A673 (cell line): ENCODE measurements around the gene MET.

Experiments used
- EZH2 ChIP-seq: fragments of 200-600 bp; sonication (generic); IDR thresholded peaks from 2 replicates; pipeline ENCODE4 v1.6.1; 2017; ENCODE audit warnings: borderline replicate concordance, low read depth, mild to moderate bottlenecking, mixed read lengths, antibody characterized with exemption, low read length; ENCODE audit not compliant: poor library complexity, severe bottlenecking
- TF ChIP-seq, protein P1 (sequence below): fragments of 300-800, 200-600 bp; sonication (generic); conservative IDR thresholded peaks from 2 replicates; pipeline ENCODE4 v1.5.1; 2017; ENCODE audit warnings: low read depth, mild to moderate bottlenecking, antibody characterized with exemption, low read length, moderate library complexity, mixed read lengths

DNA sequence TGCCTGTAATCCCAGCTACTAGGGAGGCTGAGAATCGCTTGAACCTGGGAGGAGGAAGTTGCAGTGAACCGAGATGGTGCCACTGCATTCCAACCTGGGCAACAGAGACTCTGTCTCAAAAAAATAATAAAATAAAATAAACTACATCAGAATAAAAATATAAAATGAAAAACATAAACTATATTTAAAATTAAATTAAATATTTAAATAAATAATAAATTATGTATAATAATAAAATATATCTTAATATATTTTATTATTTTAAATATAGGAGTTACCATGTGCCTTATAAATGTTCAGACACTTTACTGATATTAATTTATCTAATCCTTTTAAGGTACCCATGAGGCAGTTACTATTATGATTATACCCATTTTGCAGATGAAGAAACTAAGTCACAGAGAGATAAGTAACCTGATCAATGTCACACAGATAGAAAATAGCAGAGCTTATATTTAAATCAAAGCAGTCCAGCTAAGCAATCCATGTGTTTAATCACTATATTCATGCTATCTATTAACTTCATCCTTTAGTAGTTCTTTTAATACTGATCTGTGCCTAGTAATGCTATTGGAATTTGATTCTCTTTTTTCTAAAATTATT, 30.3 kb upstream of the MET start:
- TF ChIP-seq, protein P1, sequence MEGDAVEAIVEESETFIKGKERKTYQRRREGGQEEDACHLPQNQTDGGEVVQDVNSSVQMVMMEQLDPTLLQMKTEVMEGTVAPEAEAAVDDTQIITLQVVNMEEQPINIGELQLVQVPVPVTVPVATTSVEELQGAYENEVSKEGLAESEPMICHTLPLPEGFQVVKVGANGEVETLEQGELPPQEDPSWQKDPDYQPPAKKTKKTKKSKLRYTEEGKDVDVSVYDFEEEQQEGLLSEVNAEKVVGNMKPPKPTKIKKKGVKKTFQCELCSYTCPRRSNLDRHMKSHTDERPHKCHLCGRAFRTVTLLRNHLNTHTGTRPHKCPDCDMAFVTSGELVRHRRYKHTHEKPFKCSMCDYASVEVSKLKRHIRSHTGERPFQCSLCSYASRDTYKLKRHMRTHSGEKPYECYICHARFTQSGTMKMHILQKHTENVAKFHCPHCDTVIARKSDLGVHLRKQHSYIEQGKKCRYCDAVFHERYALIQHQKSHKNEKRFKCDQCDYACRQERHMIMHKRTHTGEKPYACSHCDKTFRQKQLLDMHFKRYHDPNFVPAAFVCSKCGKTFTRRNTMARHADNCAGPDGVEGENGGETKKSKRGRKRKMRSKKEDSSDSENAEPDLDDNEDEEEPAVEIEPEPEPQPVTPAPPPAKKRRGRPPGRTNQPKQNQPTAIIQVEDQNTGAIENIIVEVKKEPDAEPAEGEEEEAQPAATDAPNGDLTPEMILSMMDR: no peak
- no peak for TF ChIP-seq EZH2
